Superior temporal gyrus (tissue), 1 donor: ENCODE measurements around the gene GPC5.
A peak's percentile ranks its signal among the peaks of the same experiment; 100 is the strongest.

ENCODE experiments used
- DNase-seq: peaks from one replicate; pipeline ENCODE4 v3.0.0-alpha.2; 2016; ENCODE audit errors: extremely low spot score

GPC5 gene

GRCh38 chr13:91710733-91711132, 312.3 kb downstream of the GPC5 start:
- DNase-seq: no peak

GRCh38 chr13:91714855-91715254, 316.4 kb downstream of the GPC5 start:
- no peak for DNase-seq

- no peak for DNase-seq
Observed at GRCh38 chr13:91716436-91717065, 318.1 kb downstream of the GPC5 start.

GRCh38 chr13:91719033-91719432, 320.6 kb downstream of the GPC5 start:
- DNase-seq: no peak

GRCh38 chr13:91721413-91721812, 323.0 kb downstream of the GPC5 start:
- DNase-seq: no peak

GRCh38 chr13:91722267-91722884, 324.0 kb downstream of the GPC5 start:
- DNase-seq: peak; percentile 84

GRCh38 chr13:91724591-91724990, 326.2 kb downstream of the GPC5 start:
- DNase-seq: no peak

GRCh38 chr13:91725646-91726045, 327.2 kb downstream of the GPC5 start:
- no peak for DNase-seq

GRCh38 chr13:91726671-91727070, 328.2 kb downstream of the GPC5 start:
- no peak for DNase-seq

GRCh38 chr13:91729859-91730258, 331.4 kb downstream of the GPC5 start:
- DNase-seq: no peak

GRCh38 chr13:91739751-91740150, 341.3 kb downstream of the GPC5 start:
- no peak for DNase-seq

GRCh38 chr13:91740756-91741155, 342.3 kb downstream of the GPC5 start:
- DNase-seq: no peak

- no peak for DNase-seq
Observed at GRCh38 chr13:91741925-91742324, 343.5 kb downstream of the GPC5 start.

GRCh38 chr13:91744284-91744683, 345.9 kb downstream of the GPC5 start:
- no peak for DNase-seq

GRCh38 chr13:91745967-91746366, 347.5 kb downstream of the GPC5 start:
- no peak for DNase-seq

- no peak for DNase-seq
Observed at GRCh38 chr13:91747186-91747585, 348.8 kb downstream of the GPC5 start.

GRCh38 chr13:91748416-91749089, 350.1 kb downstream of the GPC5 start:
- DNase-seq: no peak

GRCh38 chr13:91758724-91759123, 360.3 kb downstream of the GPC5 start:
- no peak for DNase-seq

- no peak for DNase-seq
Observed at GRCh38 chr13:91762957-91763356, 364.5 kb downstream of the GPC5 start.

GRCh38 chr13:91764527-91764926, 366.1 kb downstream of the GPC5 start:
- no peak for DNase-seq

- no peak for DNase-seq
Observed at GRCh38 chr13:91767651-91768050, 369.2 kb downstream of the GPC5 start.

- no peak for DNase-seq
Observed at GRCh38 chr13:91768746-91769145, 370.3 kb downstream of the GPC5 start.

GRCh38 chr13:91771229-91771628, 372.8 kb downstream of the GPC5 start:
- DNase-seq: no peak
